ENCODE measurements around the gene ZNF438. TPM values are rescaled to one million over a fixed set of nuclear protein-coding genes. Genes with fewer than 3 reads are reported as not detected.
"Not testable (repeated sequence)": the region's sequence is repeated elsewhere in the genome, so short reads cannot be mapped to it uniquely, and the experiment has no call there.

ZNF438 gene
- total RNA-seq, 4 donors from 2014 or later, result 3.7 to 8.3 (median 7.3) TPM

- no peaks in the 10 kb centered on the region for H3K27me3 ChIP-seq
- no peak for DNase-seq
- no peaks in the 10 kb centered on the region for H3K4me1 ChIP-seq
- no peaks in the 10 kb centered on the region for H3K36me3 ChIP-seq
- no peak for TF ChIP-seq POLR2A (IDR thresholded peaks at IDR 0.05)
- no peak for TF ChIP-seq CTCF (IDR thresholded peaks at IDR 0.05)
- no peak overlapping the region for H3K4me3 ChIP-seq
- no peak overlapping the region for H3K27ac ChIP-seq
- H3K9me3 ChIP-seq, result no peaks in the 10 kb centered on the region
Measured at GRCh38 chr10:31058795-31059703, 27.4 kb upstream of the ZNF438 start.

- not testable (repeated sequence) for H3K9me3 ChIP-seq, H3K4me1 ChIP-seq, H3K36me3 ChIP-seq, H3K27me3 ChIP-seq, DNase-seq, H3K27ac ChIP-seq, H3K4me3 ChIP-seq
Measured at GRCh38 chr10:31056678-31057077, 25.0 kb upstream of the ZNF438 start.

DNA sequence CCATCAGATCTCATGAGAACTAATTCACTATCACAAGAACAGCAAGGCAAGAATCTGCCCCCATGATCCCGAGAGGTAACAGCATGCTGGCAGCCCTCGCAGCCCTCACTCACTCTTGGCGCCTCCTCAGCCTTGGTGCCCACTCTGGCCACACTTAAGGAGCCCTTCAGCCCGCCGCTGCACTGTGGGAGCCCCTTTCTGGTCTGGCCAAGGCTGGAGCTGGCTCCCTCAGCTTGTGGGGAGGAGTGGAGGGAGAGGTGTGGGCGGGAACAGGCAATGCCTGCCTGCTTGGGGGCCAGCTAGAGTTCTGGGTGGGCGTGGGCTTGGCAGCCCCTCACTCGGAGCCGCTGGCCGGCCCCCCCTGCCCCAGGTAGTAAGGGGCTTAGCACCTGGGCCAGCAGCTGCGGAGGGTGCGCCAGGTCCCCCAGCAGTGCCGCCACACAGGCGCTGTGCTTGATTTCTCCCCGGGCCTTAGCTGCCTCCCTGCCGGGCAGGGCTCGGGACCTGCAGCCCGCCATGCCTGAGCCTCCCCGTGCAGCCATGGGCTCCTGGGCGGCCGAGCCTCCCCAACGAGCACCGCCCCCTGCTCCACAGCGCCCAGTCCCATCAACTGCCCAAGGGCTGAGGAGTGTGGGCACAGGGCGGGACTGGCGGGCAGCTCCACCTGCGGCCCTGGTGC, 24.0 kb upstream of the ZNF438 start:
- Histone ChIP-seq H3K27me3 (no peaks in the 10 kb centered on the region), H3K9me3 (no peaks in the 10 kb centered on the region), H3K27ac (no peak overlapping the region), H3K36me3 (no peaks in the 10 kb centered on the region), H3K4me1 (no peaks in the 10 kb centered on the region), H3K4me3 (no peak overlapping the region)
- DNase-seq, result no peak
- TF ChIP-seq POLR2A (IDR thresholded peaks at IDR 0.05) (no peak), CTCF (IDR thresholded peaks at IDR 0.05) (no peak)

GRCh38 chr10:31051703-31052102, 20.0 kb upstream of the ZNF438 start:
- H3K27me3 ChIP-seq, result no peaks in the 10 kb centered on the region
- no peak for TF ChIP-seq POLR2A (IDR thresholded peaks at IDR 0.05)
- TF ChIP-seq CTCF (IDR thresholded peaks at IDR 0.05), result no peak
- H3K4me1 ChIP-seq, result no peaks in the 10 kb centered on the region
- no peak overlapping the region for H3K4me3 ChIP-seq
- no peak for DNase-seq
- no peaks in the 10 kb centered on the region for H3K36me3 ChIP-seq
- no peaks in the 10 kb centered on the region for H3K9me3 ChIP-seq
- no peak overlapping the region for H3K27ac ChIP-seq

- no peaks in the 10 kb centered on the region for H3K4me1 ChIP-seq
- no peak overlapping the region for H3K4me3 ChIP-seq
- H3K36me3 ChIP-seq, result no peaks in the 10 kb centered on the region
- no peak overlapping the region for H3K27ac ChIP-seq
- no peaks in the 10 kb centered on the region for H3K9me3 ChIP-seq
- DNase-seq, result no peak
- TF ChIP-seq POLR2A (IDR thresholded peaks at IDR 0.05) (no peak), CTCF (IDR thresholded peaks at IDR 0.05) (no peak)
- H3K27me3 ChIP-seq, result no peaks in the 10 kb centered on the region
Measured at GRCh38 chr10:31042670-31043069, 11.0 kb upstream of the ZNF438 start.

GRCh38 chr10:31041011-31041410, 9.3 kb upstream of the ZNF438 start:
- H3K36me3 ChIP-seq, result no peaks in the 10 kb centered on the region
- no peaks in the 10 kb centered on the region for H3K4me1 ChIP-seq
- DNase-seq, result no peak
- no peak overlapping the region for H3K4me3 ChIP-seq
- H3K27me3 ChIP-seq, result no peaks in the 10 kb centered on the region
- TF ChIP-seq CTCF (IDR thresholded peaks at IDR 0.05) (no peak), POLR2A (IDR thresholded peaks at IDR 0.05) (no peak)
- no peaks in the 10 kb centered on the region for H3K9me3 ChIP-seq
- no peak overlapping the region for H3K27ac ChIP-seq

DNA sequence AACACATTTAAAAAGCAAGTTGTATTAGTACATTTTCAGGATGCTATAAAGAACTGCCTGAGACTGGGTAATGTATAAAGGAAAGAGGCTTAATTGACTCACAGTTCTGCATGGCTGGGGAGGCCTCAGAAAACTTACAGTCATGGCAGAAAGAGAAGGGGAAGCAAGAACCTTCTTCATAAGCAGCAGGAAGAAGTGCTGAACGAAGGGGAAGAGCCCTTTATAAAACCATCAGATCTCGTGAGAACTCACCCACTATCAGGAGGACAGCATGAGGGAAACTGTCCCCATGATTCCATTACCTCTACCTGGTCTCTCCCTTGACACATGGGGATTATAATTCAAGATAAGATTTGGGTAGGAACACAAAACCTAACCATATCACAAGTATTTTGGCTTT, 7.3 kb upstream of the ZNF438 start:
- H3K4me3 ChIP-seq, H3K4me1 ChIP-seq, H3K36me3 ChIP-seq, H3K9me3 ChIP-seq, DNase-seq, H3K27ac ChIP-seq, H3K27me3 ChIP-seq: not testable (repeated sequence)

All from Peyer's patch (tissue), 4 donors.